HG03520 (cell line): ENCODE measurements around the gene CTDP1.

ENCODE experiments used
- ATAC-seq: cut with Tn5 transposase; IDR thresholded peaks from one replicate; pipeline ENCODE4 v1.9.1; 2021; ENCODE audit warnings: mild to moderate bottlenecking, moderate library complexity; ENCODE audit not compliant: unreplicated experiment

CTDP1 gene

DNA sequence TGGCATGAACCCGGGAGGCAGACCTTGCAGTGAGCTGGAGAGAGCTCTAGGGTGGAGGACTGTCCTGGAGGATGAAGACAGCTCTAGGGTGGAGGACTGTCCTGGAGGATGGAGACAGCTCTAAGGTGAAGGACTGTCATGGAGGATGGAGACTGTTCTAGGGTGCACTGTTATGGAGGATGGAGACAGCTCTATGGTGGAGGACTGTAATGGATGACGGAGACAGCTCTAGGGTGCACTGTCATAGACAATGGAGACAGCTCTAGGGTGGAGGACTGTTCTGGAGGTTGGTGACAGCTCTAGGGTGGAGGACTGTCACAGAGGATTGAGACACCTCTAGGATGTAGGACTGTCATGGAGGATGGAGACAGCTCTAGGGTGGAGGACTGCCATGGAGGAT lies 97.1 kb downstream of the CTDP1 start:
- ATAC-seq = no peak

- no peak for ATAC-seq
Observed at GRCh38 chr18:79778291-79778791, 98.7 kb downstream of the CTDP1 start.

DNA sequence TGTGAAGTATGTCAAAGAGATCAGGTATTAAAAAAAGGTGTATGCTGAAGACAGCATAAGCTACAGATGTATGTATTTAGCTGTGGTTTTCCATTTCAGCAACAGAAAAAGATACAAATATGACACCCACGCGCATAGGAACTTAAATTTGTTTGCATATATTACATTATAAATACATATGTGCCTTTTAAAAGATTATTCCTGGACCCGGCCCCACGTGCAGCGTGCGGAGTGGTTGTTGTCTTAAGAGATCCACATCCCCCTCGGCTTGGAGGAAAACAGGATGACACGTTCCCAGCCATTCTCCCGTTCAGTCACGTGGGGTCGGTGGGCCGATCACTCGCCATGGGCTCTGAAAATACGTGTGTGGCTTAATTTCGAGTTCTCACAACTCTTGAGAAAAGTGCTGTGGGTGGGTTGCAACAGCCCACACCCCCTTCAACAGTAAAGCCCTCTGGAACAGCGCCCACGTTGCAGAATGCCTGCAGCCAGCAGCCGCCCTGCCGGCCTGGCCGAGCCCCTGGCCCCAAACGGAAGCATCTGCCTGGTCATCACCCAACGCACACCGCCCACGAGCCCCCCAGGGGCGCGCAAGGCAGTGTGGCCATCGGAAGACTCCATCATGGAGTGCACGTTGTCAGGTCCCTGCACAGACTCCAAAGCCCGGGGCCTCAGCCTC lies 99.6 kb downstream of the CTDP1 start:
- no peak for ATAC-seq

DNA sequence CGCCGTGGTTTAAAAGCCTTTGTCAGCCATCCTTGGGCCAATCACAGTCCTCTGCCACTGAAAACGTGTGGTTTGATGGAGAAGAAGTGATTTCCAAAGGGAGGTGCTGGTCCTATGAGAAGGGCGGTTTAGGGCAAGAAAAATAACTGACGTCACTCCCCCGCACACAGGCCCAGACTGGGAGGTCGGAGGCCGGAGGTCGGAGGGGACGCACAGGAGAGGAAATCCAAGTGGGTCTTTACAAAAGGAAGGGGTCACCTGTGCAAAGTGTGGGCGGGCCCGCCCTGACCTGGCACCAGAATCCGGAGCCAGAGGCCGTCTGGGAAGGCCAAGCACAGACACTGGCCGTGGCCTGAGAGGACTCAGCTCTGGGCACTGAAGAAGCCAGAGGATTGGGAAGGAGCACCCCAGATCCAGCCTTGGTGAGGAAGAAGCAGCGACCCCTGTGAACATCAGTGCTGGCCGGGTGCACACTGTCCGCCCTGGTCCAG lies 100.1 kb downstream of the CTDP1 start:
- ATAC-seq = no peak

DNA sequence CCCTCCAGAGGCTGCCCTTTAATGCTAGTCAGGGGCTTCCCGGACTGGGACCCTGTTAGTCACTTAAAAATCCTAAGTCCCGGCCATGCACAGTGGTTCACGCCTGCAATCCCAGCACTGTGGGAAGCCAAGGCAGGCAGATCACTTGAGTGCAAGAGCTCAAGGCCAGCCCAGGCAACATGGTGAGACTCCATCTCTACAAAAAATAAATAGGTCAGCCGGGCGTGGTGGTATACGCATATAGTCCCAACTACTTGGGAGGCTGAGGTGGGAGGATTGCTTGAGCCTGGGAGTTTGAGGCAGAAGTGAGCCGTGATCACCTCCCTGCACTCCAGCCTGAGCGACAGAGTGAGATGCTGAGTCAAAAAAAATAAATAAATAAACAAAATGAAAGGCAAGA lies 100.9 kb downstream of the CTDP1 start:
- no peak for ATAC-seq

DNA sequence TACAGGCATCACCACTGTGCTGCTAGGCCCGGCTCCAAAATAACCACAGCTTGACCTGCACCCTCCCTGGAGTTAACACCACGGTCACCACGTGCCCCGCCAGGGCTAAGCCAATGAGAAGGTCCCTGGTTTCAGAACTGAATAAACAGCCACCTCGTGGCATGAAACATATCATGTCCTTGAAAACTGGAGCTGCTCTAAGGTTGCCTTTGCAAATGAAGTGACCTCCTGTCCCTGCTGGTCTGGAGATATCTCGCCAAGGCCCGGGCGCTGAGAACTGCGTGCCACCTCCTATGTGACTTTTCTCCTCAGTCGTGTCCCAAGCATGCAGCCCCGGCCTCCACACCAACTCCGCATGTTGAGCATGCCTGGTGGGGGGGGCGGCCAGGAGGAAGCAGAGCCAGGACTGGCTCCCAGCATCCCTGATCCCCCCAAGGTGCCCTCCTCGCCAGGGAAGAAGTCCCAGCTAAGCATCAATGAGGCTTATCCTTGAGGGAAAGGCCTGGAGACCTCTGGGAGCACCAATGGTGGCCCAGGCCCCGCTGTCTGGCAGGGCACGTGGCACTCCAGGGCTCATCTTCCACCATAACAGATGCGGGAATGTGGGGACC lies 101.8 kb downstream of the CTDP1 start:
- ATAC-seq = no peak

GRCh38 chr18:79782566-79783308 lies 103.1 kb downstream of the CTDP1 start:
- ATAC-seq = no peak

- ATAC-seq = no peak
Observed at GRCh38 chr18:79784071-79784913, 104.7 kb downstream of the CTDP1 start.

DNA sequence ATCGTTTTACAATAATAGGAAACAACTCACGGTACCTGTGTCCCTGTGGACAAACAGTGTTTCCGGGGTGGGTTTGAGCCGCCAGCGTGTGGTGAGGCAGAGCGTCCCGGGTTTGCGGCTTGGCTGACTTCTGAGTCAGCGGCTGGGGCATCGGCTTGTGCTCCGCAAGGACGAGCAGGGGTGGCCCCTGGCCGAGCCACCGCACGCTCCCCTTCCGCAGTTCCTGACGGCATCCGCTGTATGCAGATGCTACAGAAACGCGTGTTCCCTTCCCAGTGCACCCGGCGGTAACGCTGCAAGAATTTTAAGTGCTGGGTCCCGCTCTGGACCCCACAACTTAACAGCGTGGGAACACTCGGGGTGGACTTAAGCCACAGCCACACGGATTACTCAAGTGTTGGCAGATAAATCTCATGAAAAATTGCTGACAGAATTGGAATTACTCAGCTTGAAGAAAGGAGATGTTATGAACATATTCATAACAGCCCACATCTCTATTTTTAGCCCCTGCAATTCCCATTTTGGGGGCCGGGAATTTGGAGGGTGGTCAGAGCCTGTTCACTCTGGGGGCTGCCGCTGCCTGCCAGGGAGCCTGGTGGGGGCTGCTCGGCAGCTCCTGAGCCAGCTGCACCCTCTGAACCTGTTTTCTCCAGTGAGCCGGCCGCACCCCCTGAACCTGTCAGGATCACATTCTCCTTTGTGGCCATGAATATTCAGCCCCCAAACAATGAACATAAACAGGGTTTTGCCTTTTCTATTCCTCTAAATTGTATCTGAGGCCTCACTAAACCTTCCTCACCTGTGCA lies 105.6 kb downstream of the CTDP1 start:
- no peak for ATAC-seq

GRCh38 chr18:79785831-79786230 lies 106.2 kb downstream of the CTDP1 start:
- no peak for ATAC-seq

GRCh38 chr18:79786304-79786703 lies 106.7 kb downstream of the CTDP1 start:
- no peak for ATAC-seq

DNA sequence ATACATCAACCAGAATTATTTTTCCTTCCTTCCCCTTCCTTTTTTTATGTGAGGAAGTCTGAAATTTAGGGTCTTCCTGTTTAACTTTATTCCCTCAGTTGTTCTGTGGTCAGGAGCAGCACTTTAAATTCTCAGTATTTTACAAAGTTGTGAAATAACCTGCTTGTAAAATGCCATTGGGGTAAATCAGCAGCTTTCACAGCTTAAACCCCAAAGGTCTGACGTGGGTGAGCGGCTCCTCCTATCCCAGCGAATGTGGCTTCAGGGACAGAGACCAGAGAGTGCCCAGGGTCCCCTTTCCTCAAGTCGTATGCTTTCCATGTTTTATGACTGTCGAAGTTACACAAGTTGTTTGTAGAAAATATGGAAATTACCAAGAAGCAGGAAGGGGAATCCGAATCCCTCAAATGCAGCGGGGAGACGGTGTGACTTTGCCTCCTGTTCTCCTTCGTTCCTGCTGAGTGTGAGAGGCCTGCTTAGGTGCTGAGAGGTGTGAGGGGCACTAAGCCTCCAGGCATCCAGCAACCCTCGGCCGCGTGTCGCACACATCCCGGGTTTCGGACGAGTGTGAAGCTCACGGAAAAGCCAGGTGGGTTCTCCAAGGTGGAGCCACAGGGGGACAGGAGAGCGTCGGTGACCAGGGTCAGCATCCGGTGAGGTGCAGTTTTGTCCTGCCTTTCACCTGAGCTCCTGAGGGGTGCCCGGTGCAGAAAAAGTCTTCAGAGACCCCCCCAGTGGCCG lies 107.4 kb downstream of the CTDP1 start:
- ATAC-seq = no peak

DNA sequence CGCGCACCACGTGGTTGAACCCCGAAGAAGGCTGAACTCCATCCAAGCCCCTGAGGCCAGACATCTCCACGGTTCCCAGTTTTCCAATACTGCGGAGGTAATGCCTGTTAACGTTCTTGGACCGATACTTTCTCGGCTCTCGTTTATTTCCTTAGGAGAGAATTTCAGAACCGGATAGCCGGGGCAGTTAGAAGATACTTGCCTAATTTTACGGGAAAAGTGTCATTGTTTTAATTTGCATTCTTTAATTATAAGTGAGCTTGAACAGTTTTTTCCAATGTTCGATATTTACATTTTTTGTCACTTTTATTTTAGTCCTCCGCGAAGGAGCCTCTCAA lies 107.9 kb downstream of the CTDP1 start:
- no peak for ATAC-seq

- ATAC-seq = no peak
Observed at GRCh38 chr18:79787865-79788733, 108.5 kb downstream of the CTDP1 start.

- no peak for ATAC-seq
Observed at GRCh38 chr18:79788734-79789085, 109.1 kb downstream of the CTDP1 start.

DNA sequence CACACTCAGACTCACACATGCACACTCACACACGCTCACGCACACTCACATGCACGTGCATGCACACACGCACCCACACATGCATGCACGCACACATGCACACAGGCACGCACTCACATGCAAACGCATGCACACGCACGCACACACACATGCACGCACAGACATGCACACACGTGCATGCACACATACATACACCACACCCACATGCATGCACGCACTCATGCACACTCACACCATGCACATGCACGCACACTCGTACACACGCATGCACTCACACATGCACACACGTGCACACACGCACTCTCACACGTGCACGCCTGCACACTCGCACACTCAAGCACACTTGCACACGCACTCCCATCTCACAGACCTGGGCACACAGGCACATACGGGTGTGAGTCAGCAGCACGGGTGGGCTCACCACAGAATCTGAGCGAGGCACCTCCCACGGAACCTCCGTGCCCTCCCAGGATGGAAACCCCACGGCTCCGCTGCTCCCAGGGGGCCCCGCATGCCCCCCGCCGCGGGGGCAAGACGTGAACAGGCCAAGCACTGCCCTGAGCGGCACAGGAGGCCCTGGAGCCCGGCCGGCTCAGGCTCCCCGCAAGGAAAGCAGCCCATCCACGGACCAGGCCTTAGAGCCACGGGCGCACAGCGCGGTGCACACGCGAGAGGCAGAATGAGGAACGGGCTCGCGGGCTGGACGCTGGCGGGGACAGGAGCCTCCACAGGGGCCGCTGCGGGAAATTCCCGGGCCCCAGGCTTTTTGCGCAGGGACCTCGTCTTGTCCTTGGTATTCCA lies 109.7 kb downstream of the CTDP1 start:
- ATAC-seq = no peak

DNA sequence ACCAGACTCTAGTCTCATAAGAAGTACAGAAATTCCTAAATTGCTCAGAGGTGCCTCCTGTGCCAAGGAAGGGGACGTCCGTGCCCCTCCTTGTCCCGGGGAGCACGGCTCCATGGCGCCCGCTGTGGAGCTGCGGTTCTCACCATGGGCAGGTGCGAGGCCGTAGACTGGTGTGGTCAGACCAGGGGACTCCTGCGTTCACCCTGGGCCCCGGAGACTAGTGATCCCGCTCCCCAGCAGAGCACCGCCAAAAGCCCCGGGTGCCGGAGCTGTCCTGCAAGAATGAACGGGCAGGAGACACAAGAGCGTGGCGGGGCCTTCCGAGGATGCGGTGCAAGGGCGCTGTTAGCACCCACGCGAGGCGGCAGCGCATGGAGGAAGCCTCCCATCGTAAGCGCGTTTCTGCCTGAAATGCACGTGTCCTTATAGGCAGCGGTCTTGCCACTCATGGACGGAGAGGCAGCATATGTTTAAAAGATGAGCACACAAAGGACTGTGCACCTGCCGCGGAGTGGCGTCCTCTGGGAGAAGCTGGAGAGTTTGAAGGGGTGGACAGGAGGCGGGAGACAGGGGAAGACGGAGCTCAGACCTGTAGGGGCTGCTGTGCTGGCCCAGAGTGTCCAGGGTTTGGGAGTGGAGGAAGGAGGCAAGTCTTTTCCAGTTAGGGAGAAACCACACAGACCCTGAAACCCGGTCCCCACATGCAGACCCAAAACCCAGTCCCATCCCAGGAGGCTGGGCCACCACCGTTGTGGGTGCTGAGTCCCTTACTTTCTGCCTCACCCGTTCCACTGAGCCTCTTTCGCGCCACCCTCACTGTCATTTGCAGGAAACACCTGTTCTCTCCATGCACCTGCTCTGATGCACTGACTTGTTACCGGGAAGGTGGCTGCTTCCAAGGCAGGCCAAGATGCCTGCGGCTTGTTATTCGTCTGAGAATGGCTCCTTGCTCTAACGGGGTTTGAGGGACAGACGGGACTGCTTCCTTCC lies 110.6 kb downstream of the CTDP1 start:
- no peak for ATAC-seq
